ENCODE data around the gene SLC22A23.

GRCh38 chr6:3277851-3278416, 178.9 kb downstream of the SLC22A23 start:
- TF ChIP-seq GATA2 (IDR thresholded peaks at IDR 0.05; ENCODE audit: low read depth, low read length): no peak
- no peak for TF ChIP-seq GATA3 (IDR thresholded peaks at IDR 0.05; ENCODE audit: low read depth, low read length)
